CD4-positive, alpha-beta T cell (primary cell): ENCODE data around the gene ATP5PO. TPM values are rescaled to one million over a fixed set of nuclear protein-coding genes. Genes with fewer than 3 reads are reported as not detected.
A peak's percentile ranks its signal among the peaks of the same experiment; 100 is the strongest.

Source experiments
- ATAC-seq: fragments of 200-7000 bp; cut with Tn5 transposase; one replicate; pipeline ENCODE4 v1.10.0; 2022; ENCODE audit warnings: mild to moderate bottlenecking; ENCODE audit not compliant: poor library complexity
- CTCF ChIA-PET: fragments of 350-600 bp; sonication (Branson Sonifier 250); formaldehyde crosslinking; loops from one replicate; lab custom pipeline; 2021; ENCODE audit warnings: antibody characterized with exemption, inconsistent platforms; lab: Charles Lee
- POLR2A ChIA-PET: fragments of 350-600 bp; sonication (Branson Sonifier 250); formaldehyde crosslinking; loops from one replicate; lab custom pipeline; 2021; ENCODE audit warnings: antibody characterized with exemption, inconsistent platforms; lab: Charles Lee
- DNase-seq, 14 experiments: peaks; one replicate each; pipeline ENCODE4 v3.0.0-alpha.2; 2013 to 2020; ENCODE audit warnings: mixed read lengths in 2 of 14
- H3K27ac ChIP-seq, 2 donors: one replicate each; pipeline versions ENCODE4 v1.5.1 to v1.7.0; 2013; ENCODE audit warnings: low read length in 2 of 2, low read depth in 1 of 2, mild to moderate bottlenecking in 1 of 2
- H3K27me3 ChIP-seq, 2 experiments: 1 replicate in 1 of 2; 2 replicates in 1 of 2; pipeline versions ENCODE4 v1.6.1 to v1.7.0; 2013; ENCODE audit warnings: low read length in 2 of 2, control low read depth in 1 of 2, mild to moderate bottlenecking in 1 of 2, moderate library complexity in 1 of 2; ENCODE audit not compliant: insufficient read depth in 2 of 2, control insufficient read depth in 1 of 2
- H3K36me3 ChIP-seq: one replicate; pipeline ENCODE4 v1.6.1; 2013; ENCODE audit warnings: low read length, control low read depth; ENCODE audit not compliant: insufficient read depth
- H3K4me1 ChIP-seq: one replicate; pipeline ENCODE4 v1.6.1; 2013; ENCODE audit warnings: low read length, control low read depth; ENCODE audit not compliant: insufficient read depth
- H3K4me3 ChIP-seq: one replicate; pipeline ENCODE4 v1.5.1; 2013; ENCODE audit warnings: mild to moderate bottlenecking, low read length, moderate library complexity
- H3K9me3 ChIP-seq, 2 experiments: 1 replicate in 1 of 2; 2 replicates in 1 of 2; pipeline versions ENCODE4 v1.6.1 to v1.7.0; 2013; ENCODE audit warnings: low read length in 2 of 2, mild to moderate bottlenecking in 2 of 2, control low read depth in 1 of 2, moderate library complexity in 1 of 2; ENCODE audit not compliant: control insufficient read depth in 1 of 2, insufficient read depth in 1 of 2
- H3K27ac Mint-ChIP-seq: one replicate; pipeline ENCODE4 v1.8.0; 2020; ENCODE audit warnings: mixed read lengths
- H3K27me3 Mint-ChIP-seq: one replicate; pipeline ENCODE4 v1.8.0; 2021; ENCODE audit warnings: mixed read lengths
- H3K36me3 Mint-ChIP-seq: one replicate; pipeline ENCODE4 v1.8.0; 2021; ENCODE audit warnings: low read depth, mixed read lengths
- H3K4me1 Mint-ChIP-seq: one replicate; pipeline ENCODE4 v1.8.0; 2021; ENCODE audit warnings: low read depth, mixed read lengths
- H3K4me3 Mint-ChIP-seq: one replicate; pipeline ENCODE4 v1.8.0; 2020; ENCODE audit warnings: mild to moderate bottlenecking, mixed read lengths
- H3K9me3 Mint-ChIP-seq: one replicate; pipeline ENCODE4 v1.8.0; 2020; ENCODE audit warnings: mixed read lengths
- intact Hi-C, 2 experiments: fragments of 100-400 bp; cut with DNase I in 1 of 2; cut with micrococcal nuclease in 1 of 2; formaldehyde crosslinking; loops; one replicate each; pipeline versions ENCODE4 v1.15.1 to v1.9.0; 2023 to 2025; cut with DNase I, micrococcal nuclease
- total RNA-seq, 174 experiments: library from RNA in 2 of 174; stranded (reverse) in 2 of 174; gene quantifications; one replicate each; pipeline ENCODE4 v1.2.3 and lab custom pipeline; 2021 to 2026
- TF ChIP-seq, protein P1 (sequence below): fragments of 200-600 bp; IDR thresholded peaks from one replicate; pipeline ENCODE4 v1.8.0; 2022; ENCODE audit warnings: antibody characterized with exemption, mild to moderate bottlenecking

ATP5PO gene
- total RNA-seq, 2 experiments from 2014 or later = 143 to 149 TPM

DNA sequence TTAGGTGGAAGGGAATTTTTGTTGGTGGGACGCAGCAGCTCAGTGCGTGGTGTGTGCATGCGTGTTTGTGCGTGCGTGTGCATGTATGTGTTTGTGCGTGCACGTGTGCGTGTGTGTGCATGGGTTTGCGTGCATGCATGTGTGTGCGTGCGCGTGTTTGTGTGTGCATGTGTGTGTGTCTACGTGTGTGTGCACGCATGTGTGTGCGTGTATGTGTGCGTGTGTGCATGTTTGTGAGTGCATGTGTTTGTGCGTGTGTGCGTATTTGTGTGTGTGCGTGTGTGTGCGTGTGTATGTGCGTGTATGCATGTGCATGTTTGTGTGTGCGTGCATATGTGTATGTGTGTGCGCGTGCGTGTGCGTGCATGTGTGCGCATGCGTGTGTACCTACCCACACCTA lies 20.2 kb downstream of the ATP5PO start:
- intact Hi-C loops = loop anchor here in 1 of 2 experiments (10.0 kb wide), 1 partner anchor 251 kb away; the partner anchor contains the start of genes CRYZL1 and ITSN1
- H3K4me3 Mint-ChIP-seq = no peak overlapping the region
- ChIA-PET POLR2A (interaction anchor here (0.6 kb wide), 1 partner anchor 9 kb away, joined by 3 read pairs; no protein-coding TSS in a partner anchor), CTCF (interaction anchor here (1.1 kb wide), 1 partner anchor 11 kb away, joined by 3 read pairs; no protein-coding TSS in a partner anchor)
- Histone ChIP-seq H3K36me3 (no peaks in the 10 kb centered on the region), H3K4me1 (peaks cover 7% of the 10 kb centered on the region), H3K27me3 (no peaks in the 10 kb centered on the region), H3K4me3 (no peak overlapping the region), H3K9me3 (no peaks in the 10 kb centered on the region), H3K27ac (no peak overlapping the region)
- H3K27ac Mint-ChIP-seq = no peak overlapping the region
- TF ChIP-seq, protein P1, sequence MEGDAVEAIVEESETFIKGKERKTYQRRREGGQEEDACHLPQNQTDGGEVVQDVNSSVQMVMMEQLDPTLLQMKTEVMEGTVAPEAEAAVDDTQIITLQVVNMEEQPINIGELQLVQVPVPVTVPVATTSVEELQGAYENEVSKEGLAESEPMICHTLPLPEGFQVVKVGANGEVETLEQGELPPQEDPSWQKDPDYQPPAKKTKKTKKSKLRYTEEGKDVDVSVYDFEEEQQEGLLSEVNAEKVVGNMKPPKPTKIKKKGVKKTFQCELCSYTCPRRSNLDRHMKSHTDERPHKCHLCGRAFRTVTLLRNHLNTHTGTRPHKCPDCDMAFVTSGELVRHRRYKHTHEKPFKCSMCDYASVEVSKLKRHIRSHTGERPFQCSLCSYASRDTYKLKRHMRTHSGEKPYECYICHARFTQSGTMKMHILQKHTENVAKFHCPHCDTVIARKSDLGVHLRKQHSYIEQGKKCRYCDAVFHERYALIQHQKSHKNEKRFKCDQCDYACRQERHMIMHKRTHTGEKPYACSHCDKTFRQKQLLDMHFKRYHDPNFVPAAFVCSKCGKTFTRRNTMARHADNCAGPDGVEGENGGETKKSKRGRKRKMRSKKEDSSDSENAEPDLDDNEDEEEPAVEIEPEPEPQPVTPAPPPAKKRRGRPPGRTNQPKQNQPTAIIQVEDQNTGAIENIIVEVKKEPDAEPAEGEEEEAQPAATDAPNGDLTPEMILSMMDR = no peak
- no peaks in the 10 kb centered on the region for H3K9me3 Mint-ChIP-seq
- peaks cover 11% of the 10 kb centered on the region for H3K4me1 Mint-ChIP-seq
- ATAC-seq (no peak), DNase-seq (no peak)
- H3K27me3 Mint-ChIP-seq = no peaks in the 10 kb centered on the region
- H3K36me3 Mint-ChIP-seq = no peaks in the 10 kb centered on the region

DNA sequence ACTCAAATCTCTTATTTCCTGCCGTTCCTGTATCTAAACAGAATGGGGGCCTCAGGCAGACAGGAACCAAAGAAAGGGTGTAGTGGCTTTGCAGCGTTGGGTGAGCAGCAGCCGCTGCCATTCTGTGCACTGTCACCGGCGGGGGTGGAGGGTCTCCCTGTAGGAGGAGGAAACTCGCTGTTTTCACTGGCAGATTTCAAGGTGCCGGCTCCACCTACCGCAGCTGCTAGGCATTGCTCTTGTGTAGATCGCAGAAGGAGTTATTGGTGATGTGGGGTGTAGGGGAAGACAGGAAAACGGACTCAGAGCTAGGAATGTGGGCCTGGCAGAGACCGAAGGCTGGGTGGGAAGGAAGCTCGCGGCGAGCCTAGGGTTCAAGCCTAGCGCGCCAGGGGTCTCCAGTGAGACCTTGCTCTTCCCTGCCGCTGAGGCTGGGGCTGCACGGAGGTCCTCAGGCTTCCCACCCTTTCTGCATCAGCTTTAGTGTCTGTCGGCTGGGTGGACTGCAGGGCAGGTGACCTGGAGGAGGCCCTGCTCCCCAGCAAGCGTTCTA lies 20.8 kb downstream of the ATP5PO start:
- Histone ChIP-seq H3K27ac (no peak overlapping the region), H3K36me3 (no peaks in the 10 kb centered on the region), H3K27me3 (no peaks in the 10 kb centered on the region), H3K9me3 (no peaks in the 10 kb centered on the region), H3K4me3 (peak overlapping the region; percentile 13), H3K4me1 (peaks cover 7% of the 10 kb centered on the region)
- no peaks in the 10 kb centered on the region for H3K27me3 Mint-ChIP-seq
- peaks cover 11% of the 10 kb centered on the region for H3K4me1 Mint-ChIP-seq
- H3K36me3 Mint-ChIP-seq = no peaks in the 10 kb centered on the region
- H3K4me3 Mint-ChIP-seq = peak overlapping the region; percentile 82
- intact Hi-C loops = loop anchor here in 1 of 2 experiments (10.0 kb wide), 1 partner anchor 250 kb away; the partner anchor contains the start of genes CRYZL1 and ITSN1
- ATAC-seq (peak; percentile 100), DNase-seq (peak; percentile 27 to 76 (median 54))
- ChIA-PET POLR2A (interaction anchor here (0.6 to 1.1 kb wide), 2 partner anchors 9 to 292 kb away, joined by 3 read pairs; no protein-coding TSS in a partner anchor), CTCF (interaction anchor here (1.1 kb wide), 1 partner anchor 12 kb away, joined by 3 read pairs; no protein-coding TSS in a partner anchor)
- TF ChIP-seq, protein P1 = peak; percentile 54
- H3K27ac Mint-ChIP-seq = peak overlapping the region; percentile 76
- H3K9me3 Mint-ChIP-seq = no peaks in the 10 kb centered on the region

DNA sequence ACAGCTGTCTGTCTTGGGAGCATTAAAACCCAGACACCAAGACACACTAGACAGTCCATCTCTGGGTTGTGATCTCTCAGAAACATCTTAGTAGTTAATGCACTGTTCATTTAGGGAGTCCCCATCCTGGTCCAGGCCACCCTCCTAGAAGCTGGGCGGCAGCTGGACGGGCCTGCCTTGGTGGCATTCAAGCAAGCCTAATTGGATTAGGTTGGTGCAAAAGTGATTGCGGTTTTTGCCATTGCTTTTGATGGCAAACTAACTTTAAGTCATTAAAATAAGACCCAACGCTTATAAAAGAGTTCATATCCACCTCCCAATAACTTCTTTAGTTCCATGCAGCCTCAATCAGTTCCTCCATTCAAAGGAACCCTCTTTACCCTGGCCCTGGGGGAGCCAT lies 21.7 kb downstream of the ATP5PO start:
- Histone ChIP-seq H3K27me3 (no peaks in the 10 kb centered on the region), H3K4me1 (peaks cover 7% of the 10 kb centered on the region), H3K36me3 (no peaks in the 10 kb centered on the region), H3K9me3 (no peaks in the 10 kb centered on the region), H3K27ac (no peak overlapping the region), H3K4me3 (no peak overlapping the region)
- TF ChIP-seq, protein P1 = no peak
- ChIA-PET CTCF (no interaction called here), POLR2A (interaction anchor here (1.1 kb wide), 1 partner anchor 293 kb away, joined by 3 read pairs; no protein-coding TSS in a partner anchor)
- Mint-ChIP-seq H3K27me3 (no peaks in the 10 kb centered on the region), H3K4me3 (no peak overlapping the region), H3K4me1 (peaks cover 11% of the 10 kb centered on the region), H3K9me3 (no peaks in the 10 kb centered on the region), H3K36me3 (no peaks in the 10 kb centered on the region), H3K27ac (no peak overlapping the region)
- DNase-seq = no peak
- no peak for ATAC-seq
- intact Hi-C loops = loop anchor here in 1 of 2 experiments (10.0 kb wide), 1 partner anchor 249 kb away; the partner anchor contains the start of genes CRYZL1 and ITSN1
